Kidney (tissue), 14 donors: ENCODE measurements around the gene EPHA6. TPM values are rescaled to one million over a fixed set of nuclear protein-coding genes. Genes with fewer than 3 reads are reported as not detected.

Experiments used
- DNase-seq, 5 donors: peaks; one replicate each; pipeline ENCODE4 v3.0.0-alpha.2; 2013 to 2020
- FAIRE-seq: peaks from 2 replicates; lab custom pipeline; 2012; peaks lifted over from hg19 to GRCh38; lab: Jason Lieb, UNC
- H3K27ac ChIP-seq, 2 donors: one replicate each; pipeline ENCODE4 v1.7.0; 2013; ENCODE audit warnings: low read depth in 2 of 2, low read length in 2 of 2, inconsistent platforms in 1 of 2
- H3K27me3 ChIP-seq: one replicate; pipeline ENCODE4 v1.7.1; 2013; ENCODE audit warnings: low read length, inconsistent platforms; ENCODE audit not compliant: control insufficient read depth, insufficient read depth
- H3K36me3 ChIP-seq, 3 donors: one replicate each; pipeline versions ENCODE4 v1.7.0 to v1.7.1; 2013; ENCODE audit warnings: low read length in 3 of 3, control low read depth in 1 of 3, inconsistent platforms in 1 of 3; ENCODE audit not compliant: insufficient read depth in 3 of 3, control insufficient read depth in 2 of 3
- H3K4me1 ChIP-seq, 3 donors: one replicate each; pipeline versions ENCODE4 v1.7.0 to v1.7.1; 2013; ENCODE audit warnings: low read length in 3 of 3, inconsistent platforms in 1 of 3, low read depth in 1 of 3; ENCODE audit not compliant: control insufficient read depth in 2 of 3, insufficient read depth in 2 of 3
- H3K4me3 ChIP-seq, 3 donors: one replicate each; pipeline versions ENCODE4 v1.7.0 to v1.8.1; 2013; ENCODE audit warnings: low read length in 3 of 3, control low read depth in 1 of 3, inconsistent platforms in 1 of 3
- H3K9ac ChIP-seq, 3 donors: one replicate each; pipeline versions ENCODE4 v1.7.0 to v1.7.1; 2013; ENCODE audit warnings: low read length in 3 of 3, control low read depth in 1 of 3, inconsistent platforms in 1 of 3
- H3K9me3 ChIP-seq, 3 donors: one replicate each; pipeline versions ENCODE4 v1.7.0 to v1.7.1; 2013; ENCODE audit warnings: low read length in 3 of 3, control low read depth in 1 of 3, inconsistent platforms in 1 of 3; ENCODE audit not compliant: control insufficient read depth in 2 of 3, insufficient read depth in 1 of 3
- CTCF ChIP-seq: IDR thresholded peaks from 3 replicates; pipeline ENCODE4 v1.5.1; 2012; ENCODE audit warnings: mild to moderate bottlenecking, moderate library complexity, borderline replicate concordance; ENCODE audit not compliant: insufficient read depth; ENCODE audit errors: extremely low read depth
- intact Hi-C: fragments of 100-400 bp; cut with DNase I; formaldehyde crosslinking; loops from one replicate; pipeline ENCODE4 v1.11.1; 2022
- polyA plus RNA-seq: library from polyadenylated mRNA; stranded (reverse); fragments of 350-450 nt; fragmentation: Illumina TruSeq; extraction: RNeasy Lipid Tissue Mini Kit (QIAGEN cat#74804); gene quantifications from one replicate; pipeline ENCODE4 v1.2.3, GENCODE V29; 2014; ENCODE audit warnings: low read depth, low replicate concordance; ENCODE audit not compliant: insufficient read depth
- total RNA-seq: library from RNA; stranded (reverse); fragmentation: NEBNext Ultra II Directional; extraction: Animal tissue kit (Norgen Biotek cat#: 25700); gene quantifications from one replicate; pipeline ENCODE4 v1.2.1, GENCODE V29; 2021
- donor health status: control.
- donor health status: control.
- donor health status: control.
- donor health status: control.
- donor health status: control.
- donor health status: DM: yes; HTN: yes; CAD: no.
- donor health status: Normal renal cell carcinoma (clear cell type).

Gene EPHA6
- total and polyA plus RNA-seq, 2 donors from 2014 or later = 0.66 TPM; not detected in 1

DNA sequence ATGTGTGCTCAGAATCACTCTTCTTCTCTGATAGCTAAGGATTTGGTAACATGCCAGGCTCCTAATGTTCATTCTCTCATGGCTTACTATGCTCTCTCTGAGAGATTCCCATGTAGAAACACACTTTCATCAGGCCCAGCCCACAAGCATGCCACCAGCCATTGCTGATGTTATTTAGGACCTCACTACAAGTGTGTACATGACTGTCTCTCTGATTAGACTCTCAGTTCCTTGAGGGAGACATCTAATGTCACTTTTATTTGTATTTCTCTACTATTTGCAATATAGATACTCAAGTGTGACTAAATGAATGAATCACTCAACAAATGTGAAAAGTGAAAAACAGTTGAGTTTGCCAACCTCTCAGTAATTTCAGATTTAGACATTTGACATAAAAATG is 865.8 kb downstream of the EPHA6 start:
- FAIRE-seq = no peak
- no peaks in the 10 kb centered on the region for H3K27me3 ChIP-seq
- H3K9me3 ChIP-seq = no peaks in the 10 kb centered on the region
- no peaks in the 10 kb centered on the region for H3K4me1 ChIP-seq
- DNase-seq = no peak
- H3K9ac ChIP-seq = no peak overlapping the region
- intact Hi-C loops = no loop called here
- no peak overlapping the region for H3K27ac ChIP-seq
- no peaks in the 10 kb centered on the region for H3K36me3 ChIP-seq
- TF ChIP-seq CTCF = no peak
- no peak overlapping the region for H3K4me3 ChIP-seq

GRCh38 chr3:97680696-97681095 is 866.3 kb downstream of the EPHA6 start:
- Histone ChIP-seq H3K27me3 (no peaks in the 10 kb centered on the region), H3K36me3 (no peaks in the 10 kb centered on the region), H3K4me3 (no peak overlapping the region), H3K9me3 (no peaks in the 10 kb centered on the region), H3K4me1 (no peaks in the 10 kb centered on the region), H3K27ac (no peak overlapping the region), H3K9ac (no peak overlapping the region)
- DNase-seq = no peak
- no peak for TF ChIP-seq CTCF
- FAIRE-seq = no peak
- intact Hi-C loops = no loop called here

DNA sequence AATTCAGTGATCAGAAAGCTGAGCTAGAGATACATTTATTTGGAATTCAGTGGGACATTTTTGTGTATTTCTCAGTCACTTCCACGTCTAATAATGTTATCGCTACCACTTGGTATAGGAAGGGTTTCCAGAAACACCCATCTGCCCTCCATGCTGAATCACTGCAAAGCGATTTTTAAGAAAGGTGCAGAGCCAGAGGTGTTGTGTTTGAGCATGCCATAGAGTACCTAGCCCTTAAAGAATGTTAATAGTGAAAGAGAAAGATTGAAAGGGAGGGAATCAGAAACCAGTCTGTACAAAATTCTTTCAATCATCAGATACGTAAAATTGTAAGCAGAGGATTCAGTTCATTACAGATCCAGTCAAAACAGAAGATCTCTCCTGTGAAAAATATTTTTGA is 870.1 kb downstream of the EPHA6 start:
- intact Hi-C loops = no loop called here
- Histone ChIP-seq H3K4me3 (no peak overlapping the region), H3K9me3 (no peaks in the 10 kb centered on the region), H3K9ac (no peak overlapping the region), H3K36me3 (no peaks in the 10 kb centered on the region), H3K27me3 (no peaks in the 10 kb centered on the region), H3K27ac (no peak overlapping the region), H3K4me1 (no peaks in the 10 kb centered on the region)
- no peak for DNase-seq
- no peak for FAIRE-seq
- TF ChIP-seq CTCF = no peak

GRCh38 chr3:97686258-97686657 is 871.9 kb downstream of the EPHA6 start:
- FAIRE-seq = no peak
- H3K9ac ChIP-seq = no peak overlapping the region
- intact Hi-C loops = no loop called here
- H3K4me3 ChIP-seq = no peak overlapping the region
- no peaks in the 10 kb centered on the region for H3K36me3 ChIP-seq
- no peaks in the 10 kb centered on the region for H3K27me3 ChIP-seq
- H3K9me3 ChIP-seq = no peaks in the 10 kb centered on the region
- no peak overlapping the region for H3K27ac ChIP-seq
- TF ChIP-seq CTCF = no peak
- H3K4me1 ChIP-seq = no peaks in the 10 kb centered on the region
- DNase-seq = no peak
